SW480 (cell line): Measurements from ENCODE around the gene PPP4C.
"Not testable (repeated sequence)": the region's sequence is repeated elsewhere in the genome, so short reads cannot be mapped to it uniquely, and the experiment has no call there.

Experiments
- DNase-seq: peaks from one replicate; pipeline ENCODE4 v3.0.0-alpha.2; 2016; ENCODE audit warnings: low spot score

Gene PPP4C

DNA sequence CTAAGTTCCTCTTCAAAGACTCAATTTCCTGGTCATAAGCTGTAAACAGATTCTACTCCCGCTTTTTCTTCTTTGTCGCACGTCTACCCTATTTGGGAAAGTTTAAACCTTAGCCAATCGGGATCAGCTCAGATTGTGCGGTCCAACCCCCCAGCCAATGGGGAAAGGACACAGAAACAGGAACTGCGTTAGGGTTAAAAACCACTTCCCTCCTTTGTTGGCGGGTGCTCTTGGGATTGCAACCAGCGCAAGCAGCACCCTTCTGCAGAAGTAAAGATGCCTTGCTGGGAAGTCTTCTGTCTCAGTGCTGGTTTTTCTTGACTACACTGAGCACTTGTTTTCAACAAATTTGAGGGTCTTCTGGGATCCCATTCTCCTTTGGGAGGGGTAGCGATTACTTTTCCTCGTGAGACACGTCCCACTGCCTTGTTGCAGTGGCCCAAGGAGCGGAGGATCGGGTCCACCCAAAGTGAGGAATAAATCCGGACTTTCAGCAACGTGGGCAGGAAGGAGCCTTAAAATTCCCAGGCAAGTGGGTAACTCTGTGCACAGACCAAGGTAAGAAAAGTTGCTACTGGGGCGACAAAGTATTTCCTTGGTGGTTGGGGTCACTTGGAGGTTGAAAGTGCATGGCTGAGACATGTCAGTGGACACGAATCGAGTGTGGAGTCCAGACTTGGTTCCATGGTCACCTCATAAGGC is 21.2 kb downstream of the PPP4C start:
- no peak for DNase-seq

DNA sequence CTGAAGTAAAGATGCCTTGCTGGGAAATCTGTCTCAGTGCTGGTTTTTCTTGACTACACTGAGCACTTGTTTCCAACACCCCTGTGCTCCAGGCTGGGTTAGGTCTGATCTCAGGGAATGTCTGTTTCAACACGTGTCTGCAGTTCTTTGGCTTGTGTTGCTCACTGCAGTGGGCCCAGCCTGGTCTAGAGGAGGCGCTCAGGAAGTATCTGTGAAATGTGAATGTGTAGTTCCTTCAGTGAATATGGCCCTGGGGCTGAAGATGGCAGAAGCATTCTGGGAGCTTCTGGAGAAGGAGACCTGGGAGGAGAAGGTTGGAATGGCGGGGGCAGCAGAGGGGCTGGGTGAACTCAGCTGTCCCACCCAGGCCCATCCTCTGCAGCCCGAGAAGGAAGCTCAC is 28.3 kb downstream of the PPP4C start:
- no peak for DNase-seq

- no peak for DNase-seq
Measured at GRCh38 chr16:30104492-30104891, 28.7 kb downstream of the PPP4C start.

- DNase-seq: peak; percentile 65
Measured at GRCh38 chr16:30108059-30108850, 32.5 kb downstream of the PPP4C start.

DNA sequence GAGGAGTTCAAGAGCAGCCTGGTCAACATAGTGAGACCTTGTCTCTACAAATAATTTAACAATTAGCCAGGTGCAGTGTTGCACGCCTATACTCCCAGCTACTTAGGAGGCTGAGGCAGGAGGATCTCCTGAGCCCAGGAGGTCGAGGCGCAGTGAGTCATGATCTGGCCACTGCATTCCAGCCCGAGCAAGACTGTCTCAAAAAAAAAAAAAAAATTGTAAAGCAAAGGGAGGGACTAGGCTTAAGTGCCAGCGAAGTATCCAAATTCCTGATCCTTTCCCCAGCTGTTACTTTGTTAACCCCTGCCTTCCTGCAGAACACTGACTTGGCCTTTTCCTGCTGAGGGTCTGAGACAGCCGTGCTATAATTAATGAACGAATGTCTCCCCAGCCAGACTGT is 34.9 kb downstream of the PPP4C start:
- no peak for DNase-seq

DNA sequence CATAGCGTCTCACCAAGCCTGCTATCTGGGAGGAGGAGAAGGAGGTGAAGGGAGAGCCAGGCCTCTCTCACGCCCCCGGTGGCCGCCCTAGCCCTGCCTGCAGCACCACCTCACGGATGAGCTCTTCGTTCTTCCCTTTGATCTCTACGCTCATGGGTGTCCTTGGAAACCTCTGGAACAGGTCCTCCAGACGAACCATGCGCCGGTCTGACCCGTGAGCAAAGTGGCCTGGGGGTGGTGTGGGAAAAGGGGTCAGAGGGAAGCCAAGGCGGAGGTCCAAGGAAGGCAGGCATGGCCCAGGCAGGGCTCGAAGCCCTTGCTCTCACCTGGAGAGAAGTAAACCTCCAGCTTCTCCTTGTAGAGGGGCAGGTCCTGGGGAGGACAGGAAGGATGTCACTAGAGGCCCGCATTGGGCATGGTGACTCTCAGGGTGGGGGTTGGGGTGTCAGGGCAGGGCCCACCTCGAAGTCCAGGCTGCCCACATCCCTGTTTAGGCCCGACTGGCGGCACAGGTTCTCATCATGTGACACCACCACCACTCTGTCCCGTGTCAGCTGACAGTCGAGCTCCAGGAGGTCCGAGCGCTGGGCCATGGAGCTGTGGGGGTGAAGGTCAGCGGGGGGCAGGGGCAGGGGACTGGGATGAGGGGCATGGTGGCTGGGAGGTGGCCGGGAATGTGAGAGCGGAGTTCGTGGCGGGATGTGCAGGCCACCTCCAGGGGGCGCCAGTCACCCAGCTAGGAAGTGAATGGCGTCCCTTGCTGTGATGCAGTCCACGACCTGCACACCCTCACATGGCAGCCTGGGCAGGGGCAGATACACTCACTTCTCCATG is 36.6 kb downstream of the PPP4C start:
- DNase-seq: no peak

- DNase-seq: peak; percentile 46
Measured at GRCh38 chr16:30113031-30113710, 37.4 kb downstream of the PPP4C start, which contains the start of gene GDPD3. TSS of gene GDPD3 (minus strand) at chr16:30113537. CDS start at chr16:30113478, 59 bp downstream.

- DNase-seq: no peak
Measured at GRCh38 chr16:30113711-30114333, 38.0 kb downstream of the PPP4C start.

- DNase-seq: no peak
Measured at GRCh38 chr16:30114411-30114810, 38.6 kb downstream of the PPP4C start.

GRCh38 chr16:30114833-30115232 is 39.0 kb downstream of the PPP4C start:
- not testable (repeated sequence) for DNase-seq

DNA sequence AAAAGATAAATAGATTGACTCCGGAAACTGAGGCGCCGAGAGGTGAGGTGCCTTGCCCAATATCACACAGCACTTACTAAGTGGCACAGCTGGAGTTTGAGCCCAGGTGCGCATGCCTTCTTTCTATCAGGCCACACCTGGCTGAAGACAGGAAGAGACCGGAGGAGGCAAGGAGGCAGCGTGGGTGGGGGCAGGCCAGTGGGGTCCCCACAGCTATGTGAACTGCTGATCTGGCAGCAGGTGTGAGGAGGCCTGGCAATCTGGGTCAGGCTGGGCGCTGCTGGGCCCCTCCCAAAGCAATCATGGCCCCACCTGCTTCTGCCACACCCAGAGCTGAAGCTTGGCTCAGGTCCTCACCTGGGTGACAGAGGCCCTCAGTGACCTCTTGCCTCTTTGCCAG is 39.4 kb downstream of the PPP4C start:
- peak; percentile 78 for DNase-seq

GRCh38 chr16:30116291-30117207 is 40.8 kb downstream of the PPP4C start:
- DNase-seq: no peak

- no peak for DNase-seq
Measured at GRCh38 chr16:30117768-30118167, 42.0 kb downstream of the PPP4C start.

- DNase-seq: no peak
Measured at GRCh38 chr16:30119428-30119827, 43.6 kb downstream of the PPP4C start.

GRCh38 chr16:30120340-30121105 is 44.7 kb downstream of the PPP4C start:
- DNase-seq: no peak

- no peak for DNase-seq
Measured at GRCh38 chr16:30121741-30122571, 46.2 kb downstream of the PPP4C start.

GRCh38 chr16:30122604-30123160 is 46.9 kb downstream of the PPP4C start:
- DNase-seq: no peak

DNA sequence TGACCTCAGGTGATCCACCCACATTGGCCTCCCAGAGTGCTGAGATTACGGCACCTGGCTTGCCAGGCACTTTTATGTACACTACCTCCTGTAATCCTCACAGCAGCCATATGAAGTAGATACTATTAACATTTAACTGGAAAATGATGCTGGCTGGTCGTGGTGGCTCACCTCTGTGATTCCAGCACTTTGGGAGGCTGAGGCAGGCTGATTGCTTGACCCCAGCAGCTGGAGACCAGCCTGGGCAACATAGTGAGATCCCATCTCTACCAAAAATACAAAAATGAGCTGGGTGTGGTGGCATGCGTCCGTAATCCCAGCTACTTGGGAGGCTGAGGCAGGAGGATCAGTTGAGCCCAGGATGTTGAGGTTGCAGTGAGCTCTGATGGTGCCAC is 49.2 kb downstream of the PPP4C start:
- no peak for DNase-seq
